ENCODE data around the gene TNIP1.

DNA sequence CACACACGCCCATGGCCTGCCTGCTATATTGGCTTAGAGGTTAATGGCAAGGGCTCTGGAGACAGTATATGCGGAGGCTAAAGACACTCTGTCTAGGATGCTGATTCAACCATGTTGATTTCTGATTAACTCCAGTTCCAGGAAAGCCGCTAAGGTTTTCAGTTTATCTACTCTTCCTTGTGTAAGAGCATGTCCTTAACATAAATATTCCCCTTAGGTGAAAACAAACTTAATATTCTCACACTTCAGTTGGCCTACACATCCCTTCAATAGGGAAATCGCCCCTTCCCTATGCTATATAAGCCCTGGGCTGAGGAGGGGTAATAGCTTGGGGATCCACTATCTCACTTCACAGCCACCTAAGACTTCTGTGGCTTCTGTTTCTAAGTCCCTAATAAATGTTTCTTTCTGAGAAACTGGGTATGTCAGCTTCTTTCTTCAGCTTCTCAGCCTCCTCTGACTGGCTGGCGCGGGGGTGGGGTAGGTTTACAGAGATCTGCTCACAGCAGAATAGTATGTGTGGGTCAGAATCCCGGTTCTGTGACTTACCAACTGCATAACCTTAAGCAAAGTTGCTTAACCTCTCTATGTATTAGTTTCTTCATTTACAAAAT is 64.8 kb downstream of the TNIP1 start:
- TF ChIP-seq, protein P1, sequence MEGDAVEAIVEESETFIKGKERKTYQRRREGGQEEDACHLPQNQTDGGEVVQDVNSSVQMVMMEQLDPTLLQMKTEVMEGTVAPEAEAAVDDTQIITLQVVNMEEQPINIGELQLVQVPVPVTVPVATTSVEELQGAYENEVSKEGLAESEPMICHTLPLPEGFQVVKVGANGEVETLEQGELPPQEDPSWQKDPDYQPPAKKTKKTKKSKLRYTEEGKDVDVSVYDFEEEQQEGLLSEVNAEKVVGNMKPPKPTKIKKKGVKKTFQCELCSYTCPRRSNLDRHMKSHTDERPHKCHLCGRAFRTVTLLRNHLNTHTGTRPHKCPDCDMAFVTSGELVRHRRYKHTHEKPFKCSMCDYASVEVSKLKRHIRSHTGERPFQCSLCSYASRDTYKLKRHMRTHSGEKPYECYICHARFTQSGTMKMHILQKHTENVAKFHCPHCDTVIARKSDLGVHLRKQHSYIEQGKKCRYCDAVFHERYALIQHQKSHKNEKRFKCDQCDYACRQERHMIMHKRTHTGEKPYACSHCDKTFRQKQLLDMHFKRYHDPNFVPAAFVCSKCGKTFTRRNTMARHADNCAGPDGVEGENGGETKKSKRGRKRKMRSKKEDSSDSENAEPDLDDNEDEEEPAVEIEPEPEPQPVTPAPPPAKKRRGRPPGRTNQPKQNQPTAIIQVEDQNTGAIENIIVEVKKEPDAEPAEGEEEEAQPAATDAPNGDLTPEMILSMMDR (conservative IDR thresholded peaks at IDR 0.05; ENCODE audit: low read length): no peak
- TF ChIP-seq EZH2phosphoT487 (IDR thresholded peaks at IDR 0.05; ENCODE audit: borderline replicate concordance, low read depth, low read length): no peak
